Large intestine (tissue), 12 donors: ENCODE measurements around the gene UBE2J1. TPM values are rescaled to one million over a fixed set of nuclear protein-coding genes. Genes with fewer than 3 reads are reported as not detected.
"Not testable (repeated sequence)": the region's sequence is repeated elsewhere in the genome, so short reads cannot be mapped to it uniquely, and the experiment has no call there.

Experiments used
- DNase-seq, 2 donors: peaks; one replicate each; pipeline versions ENCODE4 v3.0.0 to v3.0.0-alpha.2; 2013
- H3K27ac ChIP-seq: one replicate; pipeline ENCODE4 v1.5.1; 2013; ENCODE audit warnings: low read length
- H3K27me3 ChIP-seq: 2 replicates; pipeline ENCODE4 v1.6.1; 2013; ENCODE audit warnings: low read length; ENCODE audit not compliant: control insufficient read depth, insufficient read depth
- H3K36me3 ChIP-seq: 2 replicates; pipeline ENCODE4 v1.6.1; 2013; ENCODE audit warnings: low read length; ENCODE audit not compliant: control insufficient read depth, insufficient read depth
- H3K4me1 ChIP-seq: one replicate; pipeline ENCODE4 v1.6.1; 2013; ENCODE audit warnings: low read length; ENCODE audit not compliant: control insufficient read depth, insufficient read depth
- H3K4me3 ChIP-seq: one replicate; pipeline ENCODE4 v1.5.1; 2013; ENCODE audit warnings: low read length
- H3K9me3 ChIP-seq: one replicate; pipeline ENCODE4 v1.6.1; 2013; ENCODE audit warnings: mild to moderate bottlenecking, low read depth, low read length, moderate library complexity; ENCODE audit not compliant: control insufficient read depth
- WGBS: methylation state at CpG from one replicate; pipeline ENCODE4 v1.1.5; 2013; ENCODE audit warnings: low lambda C conversion rate; ENCODE audit not compliant: insufficient coverage; 5-methylcytosine and 5-hydroxymethylcytosine counted together
- long read RNA-seq, 11 donors: transcript quantifications; one replicate each; lab custom pipeline, GENCODE V29; 2026
- polyA plus RNA-seq: library from polyadenylated mRNA; unstranded; fragments of 120-200 nt; gene quantifications from one replicate; pipeline ENCODE4 v1.2.1, GENCODE V29; 2013

The UBE2J1 gene, protein sequence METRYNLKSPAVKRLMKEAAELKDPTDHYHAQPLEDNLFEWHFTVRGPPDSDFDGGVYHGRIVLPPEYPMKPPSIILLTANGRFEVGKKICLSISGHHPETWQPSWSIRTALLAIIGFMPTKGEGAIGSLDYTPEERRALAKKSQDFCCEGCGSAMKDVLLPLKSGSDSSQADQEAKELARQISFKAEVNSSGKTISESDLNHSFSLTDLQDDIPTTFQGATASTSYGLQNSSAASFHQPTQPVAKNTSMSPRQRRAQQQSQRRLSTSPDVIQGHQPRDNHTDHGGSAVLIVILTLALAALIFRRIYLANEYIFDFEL
- 42.7 TPM for polyA plus RNA-seq
- long read RNA-seq, donor 1, full-length matches to known transcripts = 8 of 8 reads
- long read RNA-seq, donor 1, partial matches to known transcripts = 0 of 8 reads
- long read RNA-seq, donor 1, other reads (novel, unspliced or antisense) = 0 of 8 reads
- long read RNA-seq, donor 2, full-length matches to known transcripts = 23 of 29 reads
- long read RNA-seq, donor 2, partial matches to known transcripts = 6 of 29 reads
- long read RNA-seq, donor 2, other reads (novel, unspliced or antisense) = 0 of 29 reads
- long read RNA-seq, donor 3, full-length matches to known transcripts = 28 of 28 reads
- long read RNA-seq, donor 3, partial matches to known transcripts = 0 of 28 reads
- long read RNA-seq, donor 3, other reads (novel, unspliced or antisense) = 0 of 28 reads
- long read RNA-seq, donor 4, full-length matches to known transcripts = 2 of 2 reads
- long read RNA-seq, donor 4, partial matches to known transcripts = 0 of 2 reads
- long read RNA-seq, donor 4, other reads (novel, unspliced or antisense) = 0 of 2 reads
- long read RNA-seq, donor 5, full-length matches to known transcripts = 15 of 15 reads
- long read RNA-seq, donor 5, partial matches to known transcripts = 0 of 15 reads
- long read RNA-seq, donor 5, other reads (novel, unspliced or antisense) = 0 of 15 reads
- long read RNA-seq, donor 6, full-length matches to known transcripts = 14 of 19 reads
- long read RNA-seq, donor 6, partial matches to known transcripts = 5 of 19 reads
- long read RNA-seq, donor 6, other reads (novel, unspliced or antisense) = 0 of 19 reads
- long read RNA-seq, donor 7, full-length matches to known transcripts = 11 of 11 reads
- long read RNA-seq, donor 7, partial matches to known transcripts = 0 of 11 reads
- long read RNA-seq, donor 7, other reads (novel, unspliced or antisense) = 0 of 11 reads
- long read RNA-seq, donor 8, full-length matches to known transcripts = 14 of 19 reads
- long read RNA-seq, donor 8, partial matches to known transcripts = 5 of 19 reads
- long read RNA-seq, donor 8, other reads (novel, unspliced or antisense) = 0 of 19 reads
- long read RNA-seq, donor 9, full-length matches to known transcripts = 26 of 26 reads
- long read RNA-seq, donor 9, partial matches to known transcripts = 0 of 26 reads
- long read RNA-seq, donor 9, other reads (novel, unspliced or antisense) = 0 of 26 reads
- long read RNA-seq, donor 10, full-length matches to known transcripts = 24 of 24 reads
- long read RNA-seq, donor 10, partial matches to known transcripts = 0 of 24 reads
- long read RNA-seq, donor 10, other reads (novel, unspliced or antisense) = 0 of 24 reads
- long read RNA-seq, donor 11, full-length matches to known transcripts = 19 of 19 reads
- long read RNA-seq, donor 11, partial matches to known transcripts = 0 of 19 reads
- long read RNA-seq, donor 11, other reads (novel, unspliced or antisense) = 0 of 19 reads

DNA sequence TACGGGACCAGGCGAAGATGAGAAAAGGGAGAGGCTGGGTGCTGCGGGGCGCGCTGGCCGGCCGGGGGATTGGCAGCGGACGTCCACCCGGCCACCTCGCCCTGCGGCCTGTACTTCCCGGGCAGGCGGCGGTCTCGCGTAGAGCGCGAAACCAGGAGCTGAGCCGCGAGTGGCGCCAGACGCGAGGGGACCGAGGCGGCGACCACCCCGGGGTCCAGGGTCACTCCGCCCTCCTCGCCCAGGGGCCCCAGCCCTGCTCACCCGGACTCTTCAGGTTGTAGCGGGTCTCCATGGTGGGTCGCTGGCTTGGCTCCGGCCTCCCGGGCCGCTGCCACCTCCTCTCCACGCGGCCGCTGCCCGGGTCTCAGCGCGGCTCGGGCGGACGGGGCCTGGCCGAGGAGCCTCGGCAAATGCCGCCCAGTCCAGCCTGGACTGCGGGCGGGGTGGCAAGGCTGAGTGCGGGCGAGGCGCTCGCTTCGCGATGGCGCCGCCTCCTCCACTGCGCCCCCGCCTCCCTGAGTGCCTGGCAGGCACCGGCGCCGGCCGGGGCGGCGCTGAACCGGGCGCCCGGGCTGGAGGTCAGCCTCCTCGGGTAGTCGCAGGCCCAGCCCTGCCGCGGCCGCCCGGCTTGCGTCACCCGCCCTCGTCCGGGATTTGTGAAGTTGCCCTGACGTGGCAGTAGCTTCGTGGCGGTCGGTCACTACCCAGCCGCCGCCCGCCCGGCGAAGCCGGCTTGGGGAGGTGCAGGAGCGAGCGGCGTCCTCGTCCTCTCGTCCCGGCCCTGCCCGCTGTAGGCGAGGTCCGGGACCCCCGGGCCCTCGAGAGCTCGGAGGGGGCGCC lies at the start of gene UBE2J1:
TSS of gene UBE2J1 (minus strand) at position 445 of the 840 bp plus-strand sequence. CDS start at position 292, 153 bp downstream.
- peaks cover 18% of the 10 kb centered on the region for H3K4me1 ChIP-seq
- H3K27ac ChIP-seq = peak within 1 kb of the TSS; percentile 86
- peak within 1 kb of the TSS; percentile 69 for H3K4me3 ChIP-seq
- no peaks in the 10 kb centered on the region for H3K36me3 ChIP-seq
- no peaks in the 10 kb centered on the region for H3K9me3 ChIP-seq
- WGBS = no CpG with 5 or more reads among the region's 102 CpGs
- DNase-seq = peak; percentile 90 to 95
- H3K27me3 ChIP-seq = no peaks in the 10 kb centered on the region

DNA sequence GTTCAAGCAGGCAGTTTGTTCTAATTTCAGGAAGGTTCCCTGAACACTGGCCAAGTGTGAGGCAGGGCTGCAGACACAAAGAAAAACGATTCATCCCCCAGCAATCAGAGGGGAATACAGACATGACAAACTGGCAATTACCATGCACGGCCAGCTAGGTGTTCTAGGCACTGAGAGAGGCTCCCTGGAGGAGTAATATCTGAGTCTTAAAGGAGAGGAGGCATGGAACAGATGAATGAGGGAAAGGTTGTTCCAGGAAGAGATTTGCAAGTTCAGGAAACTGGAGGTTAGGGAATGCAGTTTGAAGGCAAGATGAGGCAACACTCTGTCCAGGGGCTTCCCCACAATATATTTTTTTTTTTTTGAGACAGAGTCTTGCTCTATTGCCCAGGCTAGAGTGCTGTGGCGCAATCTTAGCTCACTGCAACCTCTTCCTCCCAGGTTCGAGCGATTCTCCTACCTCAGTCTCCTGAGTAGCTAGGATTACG lies 48.4 kb upstream of the UBE2J1 start:
- Histone ChIP-seq H3K27me3 (no peaks in the 10 kb centered on the region), H3K36me3 (no peaks in the 10 kb centered on the region), H3K27ac (no peak overlapping the region), H3K4me3 (no peak overlapping the region), H3K4me1 (no peaks in the 10 kb centered on the region), H3K9me3 (no peaks in the 10 kb centered on the region)
- no peak for DNase-seq
- WGBS = 40% methylated on average over 1 of the region's 6 CpGs

DNA sequence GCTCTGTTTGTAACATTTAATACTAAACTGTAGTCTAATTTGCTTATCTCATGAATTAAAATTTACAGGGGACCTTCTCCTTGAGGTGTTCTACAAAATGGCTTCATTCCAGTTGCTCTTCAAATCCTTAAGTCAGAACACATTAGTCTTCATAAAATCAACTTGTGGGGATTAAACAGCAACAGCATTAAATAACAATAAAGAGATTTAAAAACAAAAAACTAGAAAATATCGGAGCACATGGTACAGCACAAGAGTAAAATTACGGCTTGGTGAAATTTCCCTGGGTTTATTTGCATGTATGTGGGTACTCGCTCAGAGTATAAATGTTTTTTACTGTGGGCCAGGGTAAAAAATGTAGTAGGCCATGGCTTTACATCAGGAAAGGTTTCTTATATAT lies 47.5 kb upstream of the UBE2J1 start:
- no peak overlapping the region for H3K27ac ChIP-seq
- no peaks in the 10 kb centered on the region for H3K27me3 ChIP-seq
- no peaks in the 10 kb centered on the region for H3K9me3 ChIP-seq
- WGBS = 95% methylated on average over 3 of the region's 3 CpGs
- H3K4me3 ChIP-seq = no peak overlapping the region
- no peak for DNase-seq
- no peaks in the 10 kb centered on the region for H3K4me1 ChIP-seq
- H3K36me3 ChIP-seq = no peaks in the 10 kb centered on the region

DNA sequence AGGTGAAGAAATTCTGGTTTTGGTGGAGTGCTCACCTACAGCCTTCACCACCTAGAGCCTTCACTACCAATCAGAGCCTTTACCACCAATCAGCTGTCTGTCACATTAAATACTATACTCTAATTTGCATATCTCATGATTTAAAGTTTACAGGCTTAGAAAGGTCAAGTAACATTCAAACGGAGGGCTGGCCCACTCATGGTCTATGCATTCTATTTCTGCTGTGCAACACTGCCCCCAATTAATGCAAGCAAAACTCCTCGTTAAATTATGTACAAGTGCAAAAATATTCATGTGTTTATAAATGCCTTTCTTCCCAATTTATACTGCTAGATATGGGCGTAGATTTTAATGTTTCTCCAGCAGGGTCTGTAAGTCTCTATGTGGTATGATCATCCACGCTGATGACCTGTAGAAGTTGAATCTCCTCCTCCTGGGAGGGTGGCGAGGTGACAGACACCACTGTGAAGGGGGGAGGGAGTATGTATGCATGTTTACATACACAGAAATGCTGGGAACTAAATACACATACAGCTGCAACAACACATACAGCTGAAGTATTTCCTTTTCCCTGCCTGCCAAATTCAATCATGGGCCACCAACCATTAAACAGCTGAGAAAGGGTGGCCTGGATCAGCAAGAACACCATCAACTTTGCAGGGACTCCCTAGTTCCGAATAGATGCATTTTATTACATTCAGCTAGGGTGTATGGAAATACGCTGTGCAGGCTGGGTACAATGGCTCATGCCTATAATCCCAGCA lies 46.4 kb upstream of the UBE2J1 start:
- Histone ChIP-seq H3K27ac (no peak overlapping the region), H3K27me3 (no peaks in the 10 kb centered on the region), H3K9me3 (no peaks in the 10 kb centered on the region), H3K4me1 (no peaks in the 10 kb centered on the region), H3K36me3 (no peaks in the 10 kb centered on the region), H3K4me3 (no peak overlapping the region)
- DNase-seq = no peak
- WGBS = 100% methylated on average over 2 of the region's 7 CpGs

DNA sequence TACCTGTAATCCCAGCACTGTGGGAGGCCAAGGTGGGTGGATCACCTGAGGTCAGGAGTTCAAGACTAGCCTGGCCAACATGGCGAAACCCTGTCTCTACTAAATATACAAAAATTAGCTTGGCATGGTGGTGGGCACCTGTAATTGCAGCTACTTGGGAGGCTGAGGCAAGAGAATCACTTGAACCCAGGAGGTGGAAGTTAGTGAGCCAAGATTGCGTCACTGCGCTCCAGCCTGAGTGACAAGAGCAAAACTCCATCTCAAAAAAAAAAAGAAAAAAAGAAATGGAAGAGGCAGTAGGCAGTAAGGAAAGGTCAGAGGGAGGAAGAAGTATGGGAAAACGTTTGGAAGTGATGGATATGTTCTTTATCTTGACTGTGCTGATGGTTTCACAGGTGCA lies 45.4 kb upstream of the UBE2J1 start:
- H3K36me3 ChIP-seq, DNase-seq, H3K27ac ChIP-seq, H3K27me3 ChIP-seq, H3K4me3 ChIP-seq, H3K4me1 ChIP-seq, H3K9me3 ChIP-seq: not testable (repeated sequence)
- 86% methylated on average over 3 of the region's 4 CpGs for WGBS

DNA sequence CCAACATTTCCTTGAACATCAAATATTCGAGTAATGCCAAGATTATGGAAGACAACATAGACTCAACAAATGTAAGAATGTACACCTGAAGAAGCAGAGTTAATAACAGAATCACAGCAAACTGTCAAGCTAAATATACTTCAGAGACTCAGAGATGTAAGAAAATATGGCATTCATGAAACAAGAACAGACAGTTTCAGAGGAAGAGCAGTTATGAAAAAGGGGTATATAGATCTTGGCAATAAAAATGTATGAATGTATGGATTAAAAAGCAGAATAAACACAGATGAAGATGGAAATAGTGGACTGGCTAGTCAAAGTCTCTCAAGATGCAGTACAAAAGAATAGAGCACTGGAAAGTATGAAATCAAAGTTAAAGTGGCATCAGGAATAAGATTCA lies 41.1 kb upstream of the UBE2J1 start:
- no peaks in the 10 kb centered on the region for H3K4me1 ChIP-seq
- no peaks in the 10 kb centered on the region for H3K27me3 ChIP-seq
- H3K4me3 ChIP-seq = no peak overlapping the region
- H3K36me3 ChIP-seq = no peaks in the 10 kb centered on the region
- WGBS = 100% methylated on average over 1 of the region's 1 CpG
- DNase-seq = no peak
- H3K27ac ChIP-seq = no peak overlapping the region
- no peaks in the 10 kb centered on the region for H3K9me3 ChIP-seq

DNA sequence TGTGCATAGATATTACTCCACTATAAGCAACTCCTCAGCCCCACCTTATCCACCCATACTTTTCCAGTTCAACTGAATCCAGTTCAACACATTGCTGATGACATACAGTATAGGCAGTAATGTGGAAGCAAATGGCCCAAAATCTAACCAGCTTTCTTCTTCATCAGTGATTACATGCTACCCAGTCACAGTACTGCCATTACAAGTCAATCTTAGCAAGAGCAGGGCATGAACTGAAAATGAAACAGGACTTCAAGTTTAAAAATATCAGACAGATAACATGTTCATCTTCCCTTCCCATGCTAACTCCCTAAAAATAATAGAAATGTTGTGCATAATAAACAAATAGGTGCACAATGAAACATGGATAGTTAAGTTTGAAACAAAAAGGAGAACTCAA lies 40.3 kb upstream of the UBE2J1 start:
- Histone ChIP-seq H3K4me1 (no peaks in the 10 kb centered on the region), H3K27ac (no peak overlapping the region), H3K4me3 (no peak overlapping the region), H3K27me3 (no peaks in the 10 kb centered on the region), H3K9me3 (no peaks in the 10 kb centered on the region), H3K36me3 (no peaks in the 10 kb centered on the region)
- no peak for DNase-seq

DNA sequence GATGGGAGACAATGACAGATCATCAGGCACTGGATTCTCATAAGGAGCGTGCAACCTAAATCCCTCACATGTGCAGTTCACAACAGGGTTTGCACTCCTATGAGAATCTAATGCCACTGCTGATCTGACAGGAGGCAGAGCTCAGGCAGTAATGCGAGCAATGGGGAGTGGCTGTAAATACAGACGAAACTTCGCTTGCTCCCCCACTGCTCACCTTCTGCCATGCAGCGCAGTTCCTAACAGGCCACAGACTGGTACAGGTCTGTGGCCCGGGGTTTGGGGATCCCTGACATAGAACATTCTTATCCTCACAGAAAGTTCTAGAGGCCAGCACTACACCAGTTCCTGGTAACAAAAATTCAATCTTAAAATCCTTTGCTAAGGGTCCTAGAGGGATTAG lies 36.3 kb upstream of the UBE2J1 start:
- Histone ChIP-seq H3K27ac (no peak overlapping the region), H3K4me3 (no peak overlapping the region)
- WGBS = no CpG with 5 or more reads among the region's 6 CpGs

More for the DNA sequence above, 36.3 kb upstream of the UBE2J1 start:
- Histone ChIP-seq H3K9me3 (no peaks in the 10 kb centered on the region), H3K4me1 (no peaks in the 10 kb centered on the region), H3K36me3 (peaks cover 8% of the 10 kb centered on the region), H3K27me3 (no peaks in the 10 kb centered on the region)
- no peak for DNase-seq
